HG02678 (cell line): Measurements from ENCODE around the gene SEC23B.
A peak's percentile ranks its signal among the peaks of the same experiment; 100 is the strongest.
"Not testable (repeated sequence)": the region's sequence is repeated elsewhere in the genome, so short reads cannot be mapped to it uniquely, and the experiment has no call there.

Source experiments
- ATAC-seq: cut with Tn5 transposase; IDR thresholded peaks from one replicate; pipeline ENCODE4 v1.9.1; 2021; ENCODE audit warnings: mild to moderate bottlenecking, moderate library complexity; ENCODE audit not compliant: unreplicated experiment

The SEC23B gene

GRCh38 chr20:18523066-18523465 lies 15.3 kb downstream of the SEC23B start:
- ATAC-seq, result no peak

GRCh38 chr20:18524646-18525045 lies 16.9 kb downstream of the SEC23B start:
- no peak for ATAC-seq

GRCh38 chr20:18526761-18527160 lies 19.0 kb downstream of the SEC23B start:
- not testable (repeated sequence) for ATAC-seq

- no peak for ATAC-seq
Observed at GRCh38 chr20:18527339-18527738, 19.6 kb downstream of the SEC23B start.

- ATAC-seq, result no peak
Observed at GRCh38 chr20:18527836-18528235, 20.1 kb downstream of the SEC23B start.

GRCh38 chr20:18529041-18529440 lies 21.3 kb downstream of the SEC23B start:
- no peak for ATAC-seq

GRCh38 chr20:18532626-18533025 lies 24.9 kb downstream of the SEC23B start:
- no peak for ATAC-seq

- ATAC-seq, result no peak
Observed at GRCh38 chr20:18533491-18533890, 25.8 kb downstream of the SEC23B start.

- ATAC-seq, result no peak
Observed at GRCh38 chr20:18533978-18534644, 26.4 kb downstream of the SEC23B start.

- no peak for ATAC-seq
Observed at GRCh38 chr20:18537651-18538050, 29.9 kb downstream of the SEC23B start.

- no peak for ATAC-seq
Observed at GRCh38 chr20:18541741-18542140, 34.0 kb downstream of the SEC23B start.

GRCh38 chr20:18543216-18543615 lies 35.5 kb downstream of the SEC23B start:
- no peak for ATAC-seq

GRCh38 chr20:18543932-18544331 lies 36.2 kb downstream of the SEC23B start:
- ATAC-seq, result no peak

GRCh38 chr20:18545566-18545965 lies 37.8 kb downstream of the SEC23B start:
- no peak for ATAC-seq

GRCh38 chr20:18548465-18548864 lies 40.7 kb downstream of the SEC23B start:
- ATAC-seq, result no peak

GRCh38 chr20:18553746-18554145 lies 46.0 kb downstream of the SEC23B start:
- no peak for ATAC-seq

- ATAC-seq, result peak; percentile 100
Observed at GRCh38 chr20:18566892-18567738, 59.4 kb downstream of the SEC23B start, which contains the start of gene SMIM26. Gene SMIM26 (plus strand): TSS chr20:18567432. CDS start chr20:18567479, 47 bp downstream.

- peak; percentile 13 for ATAC-seq
Observed at GRCh38 chr20:18567739-18568091, 60.0 kb downstream of the SEC23B start.

GRCh38 chr20:18571009-18571408 lies 63.3 kb downstream of the SEC23B start:
- no peak for ATAC-seq

GRCh38 chr20:18571578-18571977 lies 63.8 kb downstream of the SEC23B start:
- no peak for ATAC-seq

GRCh38 chr20:18577942-18578341 lies 70.2 kb downstream of the SEC23B start:
- no peak for ATAC-seq

- ATAC-seq, result no peak
Observed at GRCh38 chr20:18578581-18578980, 70.8 kb downstream of the SEC23B start.
